Glomerular endothelial cell (primary cell): ENCODE data around the gene AKAP14. TPM values are rescaled to one million over a fixed set of nuclear protein-coding genes. Genes with fewer than 3 reads are reported as not detected.
"Not testable (repeated sequence)": the region's sequence is repeated elsewhere in the genome, so short reads cannot be mapped to it uniquely, and the experiment has no call there.

Experiments used
- DNase-seq: peaks from one replicate; pipeline ENCODE4 v3.0.0-alpha.2; 2011; ENCODE audit warnings: low read depth, low spot score; ENCODE audit errors: extremely low read depth
- total RNA-seq: library from RNA; depleted of rRNA; stranded (reverse); fragments of >200 nt; gene quantifications from 2 replicates; pipeline ENCODE4 v1.2.3, GENCODE V29; 2015

The AKAP14 gene
- total RNA-seq, result not detected in 2 replicates

DNA sequence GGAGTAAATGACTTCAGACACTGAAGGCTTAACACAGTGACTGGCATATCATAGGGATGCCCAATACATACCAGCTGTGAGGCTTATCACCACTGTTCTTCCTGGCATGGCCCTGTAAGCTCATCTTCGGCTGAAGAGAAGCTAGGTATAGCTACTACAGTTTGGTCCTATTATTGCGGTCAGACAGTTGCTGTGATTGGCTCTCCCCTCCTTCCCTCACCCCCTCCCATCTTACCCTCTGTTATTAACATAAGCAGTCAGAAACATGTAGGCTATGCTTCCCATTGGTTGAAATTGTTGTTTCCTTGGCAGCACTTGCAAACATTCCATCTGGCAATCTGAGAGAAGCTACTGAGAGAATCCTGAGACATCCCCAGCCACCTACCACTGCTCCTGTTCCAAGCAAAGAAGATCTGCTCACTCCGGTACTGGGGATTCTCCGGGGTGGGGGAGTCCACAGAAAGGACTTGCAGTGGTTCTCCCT lies at the start of gene AKAP14:
Gene AKAP14 (plus strand): TSS at position 51 of the 484 bp plus-strand sequence. CDS start 7,331 bp downstream, outside the sequence.
- no peak for DNase-seq

DNA sequence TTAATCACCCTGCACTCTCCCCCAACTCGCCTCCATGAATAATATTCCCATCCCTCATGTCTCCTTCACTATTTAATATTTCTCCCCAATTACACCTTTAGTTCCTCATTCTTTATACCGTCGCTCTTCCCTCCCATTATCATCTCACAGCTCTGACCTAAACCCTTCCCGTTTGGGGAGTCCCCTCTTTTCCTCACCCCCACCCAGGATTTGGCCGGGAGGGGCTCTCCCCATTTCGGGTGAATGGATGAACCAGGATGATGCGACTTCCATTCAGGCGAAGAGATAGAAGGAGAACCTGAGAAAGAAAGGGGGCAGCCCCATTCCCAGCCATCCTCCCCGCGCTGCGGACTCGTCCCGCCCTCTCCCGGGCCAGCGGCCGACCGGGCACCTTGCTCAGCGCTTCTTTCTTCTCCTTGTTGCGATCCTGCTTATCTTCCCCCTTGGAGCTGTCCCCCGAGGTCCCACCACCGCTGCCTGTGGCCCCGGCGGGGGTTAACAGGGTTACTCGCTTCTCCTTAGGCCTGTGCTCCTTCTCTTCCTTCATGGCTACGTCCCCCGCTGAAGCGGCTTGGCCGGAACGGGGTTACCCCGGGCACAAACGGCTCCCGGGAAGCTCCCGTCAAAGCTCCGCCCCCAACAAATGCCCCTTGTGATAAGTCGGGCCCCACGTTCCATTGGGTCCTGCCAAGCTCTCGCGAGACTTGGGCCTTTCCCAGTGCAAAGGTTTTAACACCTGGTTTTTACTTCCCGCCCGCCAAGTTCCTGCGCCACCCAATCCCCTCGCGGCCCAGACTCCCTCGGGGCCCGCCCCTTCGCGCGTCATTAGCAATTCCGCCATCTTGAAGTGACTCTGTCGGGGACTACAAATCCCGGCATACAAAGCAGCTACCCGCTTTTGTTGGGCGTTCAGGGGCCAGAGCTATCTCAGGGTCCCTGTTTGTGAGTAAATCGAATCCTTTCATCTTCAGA lies 43.0 kb upstream of the AKAP14 start, which contains the start of gene UPF3B:
Gene UPF3B (minus strand): TSS at position 582 of the 972 bp plus-strand sequence. CDS start 35 bp downstream, at position 547.
- peak; percentile 70 for DNase-seq

DNA sequence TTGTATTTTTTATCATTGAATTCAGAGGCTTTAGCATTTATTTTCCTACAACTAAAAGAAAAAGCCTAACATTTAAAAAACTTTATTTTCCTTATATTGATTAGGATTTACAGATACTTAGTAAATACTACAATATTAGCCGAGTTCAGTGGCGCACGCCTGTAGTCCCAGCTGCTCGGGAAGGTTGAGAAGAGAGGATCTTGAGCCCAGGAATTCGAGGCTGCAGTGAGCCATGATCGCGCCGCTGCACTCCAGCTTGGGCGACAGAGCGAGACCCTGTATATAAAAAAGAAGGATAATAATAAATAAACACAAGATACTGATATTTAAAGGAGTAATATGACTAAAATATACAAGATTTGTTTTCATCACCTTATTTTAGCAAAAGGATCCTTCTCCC lies 42.2 kb upstream of the AKAP14 start:
- DNase-seq, result no peak

DNA sequence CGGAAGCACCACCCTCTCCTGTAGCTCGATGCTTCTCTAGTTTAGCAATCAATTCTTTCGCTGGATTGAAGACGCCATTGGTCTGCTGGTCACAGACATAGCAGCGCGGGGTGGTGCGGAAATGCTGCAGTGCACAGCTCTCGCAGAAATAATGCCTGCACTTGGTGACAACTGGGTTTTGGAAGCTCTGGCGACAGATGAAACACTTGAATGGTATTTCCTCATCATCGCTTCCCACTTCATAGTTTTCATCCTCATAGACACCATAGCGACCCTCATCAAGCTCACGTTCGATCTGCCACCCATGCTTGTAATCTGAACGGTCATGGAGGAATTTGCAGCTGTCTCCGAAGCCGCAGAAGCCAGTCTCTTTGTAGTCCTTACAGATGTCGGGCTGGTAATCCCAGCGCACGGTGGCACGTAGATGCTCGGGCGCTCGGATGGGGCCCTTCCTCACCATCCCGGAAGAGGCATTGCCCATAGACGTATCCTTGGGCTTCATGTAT lies 25.0 kb upstream of the AKAP14 start:
- DNase-seq, result no peak

DNA sequence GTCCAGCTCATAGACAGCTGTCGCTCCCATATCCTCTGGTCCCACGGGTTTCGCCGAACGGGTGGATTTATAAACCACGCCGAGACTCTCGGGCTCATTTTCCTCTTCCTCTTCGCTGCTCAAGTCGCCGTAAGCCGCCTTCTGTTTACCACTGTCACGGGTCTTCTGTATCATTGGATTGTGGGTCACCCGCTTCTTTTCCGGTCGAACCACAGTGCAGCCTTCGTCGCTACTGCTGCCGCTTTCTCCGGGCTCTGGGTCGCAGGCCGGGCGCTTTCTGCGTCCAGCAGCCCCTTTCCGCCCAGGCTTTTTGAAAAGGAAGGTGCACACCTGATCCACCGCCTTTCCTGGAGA lies 24.5 kb upstream of the AKAP14 start:
- DNase-seq, result no peak

DNA sequence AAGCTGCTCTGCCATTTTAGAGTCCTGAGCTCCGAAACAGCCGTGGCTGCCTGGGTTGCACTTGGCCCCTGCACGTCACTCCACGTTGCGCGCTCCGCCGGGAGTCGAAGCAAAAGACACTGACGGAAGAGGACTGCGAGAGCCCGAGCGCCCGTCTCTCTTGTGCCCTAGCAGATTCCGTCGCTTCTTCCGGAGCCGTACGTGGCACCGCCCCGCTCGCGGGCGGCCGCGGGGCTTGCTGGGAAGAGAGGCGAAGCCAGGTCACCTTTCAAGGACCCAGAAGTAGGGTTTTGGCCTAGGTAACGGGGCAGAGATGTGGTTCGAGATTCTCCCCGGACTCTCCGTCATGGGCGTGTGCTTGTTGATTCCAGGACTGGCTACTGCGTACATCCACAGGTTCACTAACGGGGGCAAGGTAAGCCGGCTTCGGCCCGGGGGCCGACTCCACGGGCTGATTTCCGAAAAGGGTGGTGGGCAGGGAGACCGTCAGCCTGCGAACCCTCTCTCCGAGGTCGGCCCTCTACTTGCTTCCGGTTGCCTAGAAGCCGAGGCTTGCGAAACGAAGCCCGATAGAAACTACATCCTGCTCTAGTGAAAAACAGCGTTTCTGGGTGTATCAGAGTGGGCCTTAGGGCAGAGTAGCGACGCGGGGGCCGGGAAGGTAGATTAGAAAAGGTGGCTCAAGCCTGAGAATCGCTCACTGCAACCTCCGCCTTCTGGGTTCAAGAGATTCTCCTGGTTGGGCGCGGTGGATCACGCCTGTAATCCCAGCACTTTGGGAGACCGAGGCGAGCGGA lies 23.9 kb upstream of the AKAP14 start, which contains the start of the genes NDUFA1 and RNF113A:
Gene NDUFA1 (plus strand): TSS at position 234 of the 797 bp plus-strand sequence. CDS start 80 bp downstream, at position 314.
Gene RNF113A (minus strand): TSS at position 135 of the 797 bp plus-strand sequence. CDS start 120 bp downstream, at position 15.
- no peak for DNase-seq

DNA sequence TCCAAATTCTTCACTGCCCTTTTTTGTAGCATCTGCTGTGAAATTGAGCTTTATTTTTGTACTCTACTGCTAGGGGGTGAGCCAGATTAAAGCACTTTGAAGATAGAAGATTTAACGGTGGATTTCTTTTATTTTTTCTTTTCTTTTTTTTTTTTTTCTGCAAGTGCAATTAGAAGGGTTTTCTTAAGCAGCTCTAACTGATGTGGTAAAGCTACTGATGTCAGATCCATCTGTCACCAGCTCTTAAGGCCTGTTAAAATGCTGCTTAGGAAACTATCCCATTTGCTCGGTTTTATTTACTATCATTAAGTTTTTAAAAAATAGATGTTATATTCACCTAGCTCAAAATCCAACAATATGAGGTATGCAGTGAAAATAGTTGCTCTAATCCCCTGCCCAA lies 17.0 kb upstream of the AKAP14 start:
- no peak for DNase-seq

DNA sequence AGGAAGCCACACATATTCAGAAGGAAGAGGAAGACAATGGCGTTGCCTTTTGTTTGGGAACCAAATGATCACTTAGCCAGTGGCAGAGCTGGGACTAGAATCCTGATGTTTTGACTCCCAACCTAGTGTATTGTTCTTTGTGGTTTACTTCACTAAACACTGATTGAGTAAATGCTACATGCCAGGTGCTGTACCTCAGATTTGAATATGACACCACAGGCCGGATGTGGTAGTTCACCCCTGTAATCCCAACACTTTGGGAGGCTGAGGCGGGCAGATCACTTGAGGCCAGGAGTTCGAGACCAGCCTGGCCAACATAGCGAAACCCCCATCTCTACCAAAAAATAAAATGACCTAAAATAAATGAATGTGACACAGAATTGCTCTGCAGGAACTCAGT lies 15.6 kb upstream of the AKAP14 start:
- DNase-seq, result no peak

DNA sequence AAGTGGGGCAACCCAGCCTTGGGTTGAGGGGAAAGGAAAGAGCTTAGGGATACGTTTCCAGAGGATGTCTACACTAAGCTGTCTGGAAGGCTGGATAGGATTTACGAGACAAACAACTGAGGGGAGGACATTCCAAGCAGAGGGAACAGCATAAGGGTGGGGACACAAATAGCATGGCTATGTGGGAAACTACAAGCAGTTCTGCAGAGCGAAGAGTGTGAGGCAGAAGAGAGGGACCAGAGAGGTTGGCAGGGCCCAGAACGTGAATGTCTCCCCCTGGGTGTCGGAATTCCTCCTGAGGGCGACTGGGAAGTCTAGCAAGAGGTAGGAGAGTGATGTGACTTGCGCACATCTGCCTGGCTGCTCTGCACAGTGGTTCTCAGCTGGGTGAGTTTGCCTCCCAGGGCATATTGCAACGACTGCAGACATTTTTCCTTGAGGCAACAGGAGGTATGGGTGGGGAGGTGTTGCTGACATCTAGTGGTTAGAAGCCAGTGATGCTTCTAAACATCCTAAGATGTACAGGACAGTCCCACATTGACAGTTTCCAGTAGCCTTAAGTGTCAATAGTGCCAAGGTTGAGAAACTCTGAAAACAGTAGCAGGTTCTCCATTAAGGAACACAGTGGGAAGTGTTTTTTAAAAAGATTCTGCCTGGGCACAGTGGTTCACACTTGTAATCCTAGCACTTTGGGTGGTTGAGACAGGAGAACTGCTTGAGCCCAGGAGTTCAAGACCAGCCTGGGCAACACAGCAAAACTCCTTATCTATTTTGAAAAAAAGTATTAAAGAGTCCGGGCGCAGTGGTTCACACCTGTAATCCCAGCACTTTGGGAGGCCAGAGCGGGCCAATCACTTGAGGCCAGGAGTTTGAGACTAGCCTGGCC lies 14.9 kb upstream of the AKAP14 start:
- no peak for DNase-seq

DNA sequence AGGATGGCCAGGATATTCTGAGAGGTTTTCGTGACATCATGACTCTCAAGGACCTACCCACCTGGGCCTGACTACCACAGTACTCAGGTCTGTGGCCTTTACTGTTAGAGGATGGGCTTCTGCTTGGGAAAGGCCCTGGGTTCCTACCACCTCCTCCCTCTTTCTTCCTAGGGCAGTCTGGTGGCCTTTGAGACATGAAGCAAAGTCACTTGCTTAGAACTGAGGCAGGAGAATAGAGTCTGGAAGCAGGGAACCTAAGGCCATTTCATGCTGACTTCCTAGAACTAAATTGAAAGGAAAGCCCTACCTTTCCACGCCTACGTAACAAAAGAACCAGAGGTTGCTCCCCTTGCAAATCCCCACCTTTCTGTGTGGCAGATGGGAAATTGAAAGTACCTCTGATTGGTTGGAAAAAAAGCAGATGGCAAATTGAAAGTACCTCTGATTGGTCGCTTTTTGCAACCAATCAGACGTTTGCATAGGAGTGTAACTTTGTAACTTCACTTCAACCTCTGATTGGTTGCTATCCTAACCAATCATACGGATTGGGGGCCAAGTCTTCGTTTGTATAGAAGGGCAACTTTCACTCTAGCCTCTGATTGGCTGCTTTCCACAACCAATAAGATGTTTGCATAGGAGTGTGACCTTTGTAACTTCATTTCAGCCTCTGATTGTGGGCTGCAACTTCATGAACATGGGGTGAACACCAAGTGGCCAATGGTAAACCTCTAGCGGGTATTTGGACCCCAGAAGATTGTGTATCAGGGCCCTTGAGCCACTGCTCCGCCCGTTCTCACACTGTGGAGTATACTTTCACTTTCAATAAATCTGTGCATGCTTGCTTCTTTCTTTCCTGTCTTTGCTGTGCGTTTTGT lies 9.9 kb upstream of the AKAP14 start:
- no peak for DNase-seq

DNA sequence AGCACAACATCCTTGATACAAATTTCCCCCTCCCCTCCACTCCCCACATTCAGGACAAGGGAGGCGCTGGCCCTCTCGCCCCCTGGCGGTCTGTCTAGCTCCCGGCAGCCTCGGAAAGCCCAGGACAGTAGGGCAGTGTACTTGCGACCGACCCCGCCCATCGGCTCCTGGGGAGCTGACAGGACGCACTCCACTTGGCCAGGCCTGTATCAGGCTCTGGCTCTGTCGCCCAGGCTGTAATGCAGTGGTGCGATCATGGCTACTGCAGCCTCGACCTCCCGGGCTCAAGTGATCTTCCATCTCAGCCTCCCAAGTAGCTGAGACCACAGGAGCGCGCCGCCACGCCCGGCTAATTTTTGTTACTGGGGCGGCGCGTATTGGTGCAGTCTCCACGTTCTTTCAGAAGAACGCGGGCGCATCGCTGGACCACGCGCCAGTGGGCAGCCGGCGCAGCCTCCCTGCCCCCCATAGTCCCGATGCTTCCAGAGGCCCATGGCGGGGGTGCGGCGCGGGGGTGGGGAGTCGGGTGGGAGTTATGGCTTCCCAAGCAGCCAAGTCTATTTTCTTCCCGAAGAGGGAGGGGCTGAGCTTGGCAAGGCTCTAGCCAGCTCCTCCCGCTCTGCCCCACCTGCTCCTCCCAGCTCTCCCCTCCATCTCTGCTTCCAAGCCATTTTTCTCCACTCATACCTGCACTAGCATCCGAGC lies 7.8 kb upstream of the AKAP14 start:
- DNase-seq, result no peak

DNA sequence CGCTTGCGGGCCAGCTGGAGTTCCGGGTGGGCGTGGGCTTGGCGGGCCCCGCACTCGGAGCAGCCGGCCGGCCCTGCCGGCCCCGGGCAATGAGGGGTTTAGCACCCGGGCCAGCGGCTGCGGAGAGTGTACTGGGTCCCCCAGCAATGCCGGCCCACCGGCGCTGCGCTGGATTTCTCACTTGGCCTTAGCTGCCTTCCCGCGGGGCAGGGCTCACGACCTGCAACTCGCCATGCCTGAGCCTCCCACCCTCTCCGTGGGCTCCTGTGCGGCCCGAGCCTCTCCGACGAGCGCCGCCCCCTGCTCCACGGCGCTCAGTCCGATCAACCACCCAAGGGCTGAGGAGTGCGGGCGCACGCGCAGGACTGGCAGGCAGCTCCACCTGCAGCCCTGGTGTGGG lies 5.1 kb upstream of the AKAP14 start:
- DNase-seq, result not testable (repeated sequence)

DNA sequence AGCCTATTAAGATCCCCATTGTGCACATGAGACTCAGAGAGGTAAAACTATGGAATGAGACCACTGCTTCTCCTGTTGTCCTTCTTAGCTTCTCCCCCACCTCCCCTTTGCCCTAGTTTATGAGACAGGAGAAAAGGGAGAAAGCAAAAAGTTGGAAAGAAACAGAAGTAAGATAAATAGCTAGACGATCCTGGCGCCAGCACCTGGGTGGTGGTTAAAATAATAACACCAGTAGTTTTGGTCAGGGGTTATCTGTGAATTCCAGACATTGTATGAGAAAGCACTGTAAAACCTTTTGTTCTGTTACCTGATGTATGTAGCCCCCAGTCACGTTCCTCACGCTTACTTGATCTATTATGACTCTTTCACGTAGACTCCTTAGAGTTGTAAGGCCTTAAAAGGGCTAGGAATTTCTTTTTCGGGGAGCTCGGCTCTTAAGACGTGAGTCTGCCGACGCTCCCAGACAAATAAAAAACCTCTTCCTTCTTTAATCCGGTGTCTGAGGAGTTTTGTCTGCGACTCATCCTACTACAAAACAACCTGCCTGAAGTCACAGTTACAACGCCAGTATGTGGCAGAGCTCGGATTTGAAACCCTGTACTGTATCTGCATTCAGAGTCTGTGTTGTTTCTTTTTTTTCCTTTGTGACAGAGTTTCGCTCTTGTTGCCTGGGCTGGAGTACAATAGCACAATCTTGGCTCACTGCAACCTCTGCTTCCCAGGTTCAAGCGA lies 3.6 kb upstream of the AKAP14 start:
- DNase-seq, result not testable (repeated sequence)

DNA sequence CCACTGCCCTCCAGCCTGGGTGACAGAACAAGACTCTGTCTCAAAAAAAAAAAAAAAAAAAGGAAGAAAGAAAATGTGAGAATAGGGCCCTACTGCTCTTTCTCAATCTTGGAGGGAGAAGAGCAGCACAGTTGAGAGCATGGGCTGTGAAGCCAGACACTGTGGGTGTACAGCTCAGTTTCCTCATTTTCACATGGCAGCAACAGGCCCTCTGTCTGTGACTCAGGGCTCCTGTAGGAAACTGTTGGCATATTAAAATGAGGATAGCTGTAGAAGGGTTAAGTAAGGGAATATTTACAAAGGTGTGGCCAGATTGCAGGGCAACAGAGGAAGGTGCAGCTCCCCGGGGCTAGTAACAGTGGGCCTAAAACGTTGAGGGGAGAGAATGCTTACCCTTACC lies 3.4 kb downstream of the AKAP14 start:
- no peak for DNase-seq

DNA sequence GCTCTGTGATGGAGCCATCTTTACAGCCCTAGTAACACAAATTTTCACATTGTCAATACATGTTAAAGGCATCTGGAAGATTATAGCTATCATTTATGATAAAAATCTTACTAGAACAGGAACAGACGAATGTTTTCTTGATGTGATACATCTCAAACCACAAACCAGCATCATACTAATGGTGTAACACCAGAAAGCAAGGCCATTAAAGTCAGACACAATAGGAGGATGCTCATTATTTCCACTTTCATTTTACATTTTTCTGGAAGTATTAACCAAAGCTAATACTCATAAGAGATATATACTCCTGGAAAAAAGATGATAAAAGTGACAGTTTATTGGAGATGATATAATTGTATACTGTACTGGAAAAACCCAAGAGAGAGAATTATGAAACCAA lies 5.3 kb downstream of the AKAP14 start:
- no peak for DNase-seq

DNA sequence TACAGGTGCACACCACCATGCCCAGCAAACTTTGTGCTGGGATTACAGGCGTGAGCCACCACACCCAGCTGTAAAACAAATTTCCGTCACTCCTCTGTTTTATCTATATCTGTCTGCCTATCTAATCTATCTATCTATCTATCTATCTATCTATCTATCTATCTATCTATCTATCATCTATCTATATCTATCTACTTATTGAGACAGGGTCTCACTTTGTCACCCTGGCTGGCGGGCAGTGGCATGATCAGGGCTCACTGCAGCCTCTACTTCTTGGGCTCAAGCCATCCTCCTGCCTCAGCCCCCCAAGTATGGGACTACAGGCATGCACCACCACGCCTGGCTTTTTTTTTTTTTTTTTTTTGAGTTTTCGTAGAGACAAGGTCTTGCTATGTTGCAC lies 20.6 kb downstream of the AKAP14 start:
- no peak for DNase-seq

DNA sequence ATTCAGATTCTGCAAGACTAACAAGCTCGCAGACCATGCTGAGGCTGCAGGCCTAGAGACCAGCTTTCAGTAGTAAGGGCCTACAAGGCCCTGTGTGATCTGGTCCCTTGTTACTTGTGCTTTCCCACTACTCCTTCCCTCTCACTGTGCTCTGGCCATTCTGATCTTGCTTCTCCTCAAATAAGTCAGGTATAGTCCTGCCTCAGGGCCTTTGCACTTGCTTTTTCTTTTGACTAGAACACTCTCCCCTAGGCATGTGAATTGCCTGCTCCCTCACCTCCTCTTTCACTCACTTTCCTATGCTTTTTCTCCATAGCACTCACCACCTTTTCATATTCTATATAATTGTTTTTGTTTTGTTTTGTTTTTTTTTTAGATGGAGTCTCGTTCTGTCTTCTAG lies 22.2 kb downstream of the AKAP14 start:
- no peak for DNase-seq
